ENCODE results near the gene PPM1H. TPM values are rescaled to one million over a fixed set of nuclear protein-coding genes. Genes with fewer than 3 reads are reported as not detected.
A peak's percentile ranks its signal among the peaks of the same experiment; 100 is the strongest.

The PPM1H gene
- polyA plus RNA-seq, 1 experiment = 2.3 TPM

DNA sequence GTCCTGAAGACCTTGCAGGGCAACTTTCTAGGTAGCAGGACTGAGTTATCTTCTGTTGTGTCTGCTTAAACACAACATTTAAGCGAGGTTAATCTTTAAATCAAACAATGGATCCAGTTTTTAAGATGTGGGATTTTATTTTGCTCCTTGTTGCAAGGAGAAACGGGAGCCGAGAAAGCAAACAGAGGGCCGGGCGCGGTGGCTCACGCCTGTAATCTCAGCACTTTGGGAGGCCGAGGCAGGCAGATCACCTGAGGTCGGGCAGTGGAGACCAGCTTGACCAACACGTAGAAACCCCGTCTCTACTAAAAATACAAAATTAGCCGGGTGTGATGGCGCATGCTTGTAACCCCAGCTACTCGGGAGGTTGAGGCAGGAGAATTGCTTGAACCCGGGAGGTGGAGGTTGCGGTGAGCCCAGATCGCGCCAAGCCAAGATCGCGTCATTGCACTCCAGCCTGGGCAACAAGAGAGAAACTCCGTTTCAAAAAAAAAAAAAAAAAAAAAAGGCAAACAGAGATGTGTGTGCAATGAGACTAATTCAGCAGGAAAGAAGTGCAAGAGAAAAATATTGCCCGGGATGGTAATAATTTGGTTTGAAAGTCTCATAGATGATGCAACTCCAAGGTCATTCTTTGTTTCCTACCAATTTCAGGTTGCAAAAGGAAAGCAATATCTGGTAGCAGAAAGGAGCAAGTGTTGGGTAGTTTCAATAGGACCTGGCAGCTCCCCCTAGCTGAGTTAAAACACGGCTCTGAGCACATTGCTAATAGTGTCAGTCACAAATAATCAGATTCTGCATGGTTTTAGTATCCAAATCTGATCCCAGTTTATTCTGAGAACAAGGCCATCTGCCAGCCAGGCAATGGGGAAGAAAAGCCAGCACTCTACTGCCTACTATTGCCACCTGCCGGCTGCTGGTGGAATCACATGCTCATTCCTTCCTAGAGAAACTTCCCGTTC is 141.4 kb downstream of the PPM1H start:
- DNase-seq (ENCODE audit: low read depth) = peak; percentile 59
- POLR2A ChIA-PET = interaction anchor here (0.6 to 0.7 kb wide), 2 partner anchors 192 to 1054 kb away, joined by 3 read pairs; no protein-coding TSS in a partner anchor
- TF ChIP-seq, protein P1, sequence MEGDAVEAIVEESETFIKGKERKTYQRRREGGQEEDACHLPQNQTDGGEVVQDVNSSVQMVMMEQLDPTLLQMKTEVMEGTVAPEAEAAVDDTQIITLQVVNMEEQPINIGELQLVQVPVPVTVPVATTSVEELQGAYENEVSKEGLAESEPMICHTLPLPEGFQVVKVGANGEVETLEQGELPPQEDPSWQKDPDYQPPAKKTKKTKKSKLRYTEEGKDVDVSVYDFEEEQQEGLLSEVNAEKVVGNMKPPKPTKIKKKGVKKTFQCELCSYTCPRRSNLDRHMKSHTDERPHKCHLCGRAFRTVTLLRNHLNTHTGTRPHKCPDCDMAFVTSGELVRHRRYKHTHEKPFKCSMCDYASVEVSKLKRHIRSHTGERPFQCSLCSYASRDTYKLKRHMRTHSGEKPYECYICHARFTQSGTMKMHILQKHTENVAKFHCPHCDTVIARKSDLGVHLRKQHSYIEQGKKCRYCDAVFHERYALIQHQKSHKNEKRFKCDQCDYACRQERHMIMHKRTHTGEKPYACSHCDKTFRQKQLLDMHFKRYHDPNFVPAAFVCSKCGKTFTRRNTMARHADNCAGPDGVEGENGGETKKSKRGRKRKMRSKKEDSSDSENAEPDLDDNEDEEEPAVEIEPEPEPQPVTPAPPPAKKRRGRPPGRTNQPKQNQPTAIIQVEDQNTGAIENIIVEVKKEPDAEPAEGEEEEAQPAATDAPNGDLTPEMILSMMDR (IDR thresholded peaks at IDR 0.05; ENCODE audit: insufficient read depth, low read depth, low read length) = peak; percentile 91
- Histone ChIP-seq H3K27me3 (ENCODE audit: control insufficient read depth, insufficient read depth, low read length) (no peaks in the 10 kb centered on the region), H3K36me3 (ENCODE audit: control insufficient read depth, insufficient read depth, low read length) (no peaks in the 10 kb centered on the region), H3K4me3 (ENCODE audit: low read depth, low read length) (no peak overlapping the region)
- CTCF ChIA-PET = interaction anchor here (0.5 to 9.4 kb wide), 40 partner anchors 8 to 357 kb away, joined by 3 to 179 read pairs (median 5); no protein-coding TSS in a partner anchor

DNA sequence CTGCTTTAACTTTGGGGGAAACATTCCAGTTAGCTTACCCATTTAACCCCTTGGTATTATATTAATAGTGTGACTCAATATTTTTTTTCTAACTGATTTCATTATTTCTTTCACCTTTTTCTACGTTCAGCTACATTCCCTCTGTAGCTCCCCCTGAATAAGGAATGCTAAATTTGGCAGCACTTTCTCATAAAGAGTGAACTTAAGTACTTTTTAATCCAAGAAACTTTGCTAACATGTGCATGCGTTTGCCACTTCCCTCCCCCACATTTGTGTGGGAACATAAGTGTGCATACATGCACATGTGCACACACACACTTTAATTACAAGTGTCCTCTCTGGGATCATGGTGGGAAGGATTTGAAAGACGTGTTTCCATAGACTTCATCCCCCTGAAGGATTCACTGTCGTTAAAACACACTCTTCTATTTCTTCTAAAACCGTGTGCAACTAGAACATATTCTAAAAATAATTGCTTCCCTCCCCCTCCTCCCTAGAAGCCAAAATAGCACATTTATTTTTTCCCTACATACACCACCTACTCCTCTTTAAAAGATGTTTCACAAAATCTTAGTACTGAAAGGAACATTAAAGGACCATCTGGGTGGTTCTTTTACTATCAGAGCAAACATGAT is 142.6 kb downstream of the PPM1H start:
- no peaks in the 10 kb centered on the region for H3K27me3 ChIP-seq (ENCODE audit: control insufficient read depth, insufficient read depth, low read length)
- no peaks in the 10 kb centered on the region for H3K36me3 ChIP-seq (ENCODE audit: control insufficient read depth, insufficient read depth, low read length)
- H3K4me3 ChIP-seq (ENCODE audit: low read depth, low read length) = no peak overlapping the region
- no peak for DNase-seq (ENCODE audit: low read depth)
- ChIA-PET CTCF (interaction anchor here (0.7 to 1.6 kb wide), 5 partner anchors 44 to 356 kb away, joined by 3 to 5 read pairs (median 4); no protein-coding TSS in a partner anchor), POLR2A (no interaction called here)
- TF ChIP-seq, protein P1 (IDR thresholded peaks at IDR 0.05; ENCODE audit: insufficient read depth, low read depth, low read length) = no peak

DNA sequence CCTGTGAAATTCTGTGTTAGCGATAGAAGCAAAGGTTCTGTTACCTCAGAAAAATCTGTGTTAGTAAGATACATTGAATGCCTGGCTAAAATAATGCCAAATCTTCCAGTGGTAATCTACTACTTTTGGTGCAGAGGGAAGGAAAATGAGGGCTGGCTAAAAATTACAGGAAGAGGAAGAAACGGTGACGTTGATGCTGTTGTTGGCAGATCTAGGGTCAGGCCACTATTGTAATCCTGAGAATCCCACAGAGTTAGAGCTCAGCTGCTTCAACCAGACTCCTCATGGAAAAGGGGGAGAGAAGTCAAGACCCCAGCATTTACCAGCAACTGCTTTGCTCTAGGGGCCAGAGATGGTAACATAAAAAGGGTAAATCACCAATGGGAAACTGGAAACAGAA is 145.1 kb downstream of the PPM1H start:
- H3K27me3 ChIP-seq (ENCODE audit: control insufficient read depth, insufficient read depth, low read length) = no peaks in the 10 kb centered on the region
- TF ChIP-seq, protein P1 (IDR thresholded peaks at IDR 0.05; ENCODE audit: insufficient read depth, low read depth, low read length) = no peak
- no peak overlapping the region for H3K4me3 ChIP-seq (ENCODE audit: low read depth, low read length)
- ChIA-PET CTCF (interaction anchor here (0.6 to 1.8 kb wide), 3 partner anchors 10 to 207 kb away, joined by 3 to 8 read pairs (median 5); no protein-coding TSS in a partner anchor), POLR2A (no interaction called here)
- no peaks in the 10 kb centered on the region for H3K36me3 ChIP-seq (ENCODE audit: control insufficient read depth, insufficient read depth, low read length)
- no peak for DNase-seq (ENCODE audit: low read depth)

DNA sequence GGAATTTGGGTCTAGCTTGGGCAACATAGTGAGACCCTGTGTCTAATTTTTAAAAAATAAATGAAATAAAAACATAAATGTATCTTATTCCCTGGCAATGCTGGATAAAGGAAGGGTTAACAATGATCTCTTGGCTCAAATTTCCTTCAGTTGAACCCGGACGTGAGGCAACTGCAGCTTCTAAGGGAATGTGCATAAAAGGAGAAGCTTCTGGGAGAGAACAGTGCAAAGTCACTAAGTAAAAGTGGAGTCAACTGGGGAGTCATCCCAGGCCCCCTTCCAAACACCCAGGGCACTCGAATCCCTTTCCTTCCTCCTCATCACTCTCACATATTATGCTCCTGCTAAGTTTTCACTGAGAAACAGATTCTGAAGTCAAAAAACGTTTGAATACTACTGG is 147.3 kb downstream of the PPM1H start:
- CTCF ChIA-PET = interaction anchor here (0.7 to 1.7 kb wide), 2 partner anchors 8 to 12 kb away, joined by 3 to 5 read pairs; no protein-coding TSS in a partner anchor
- no peak for DNase-seq (ENCODE audit: low read depth)
- TF ChIP-seq, protein P1 (IDR thresholded peaks at IDR 0.05; ENCODE audit: insufficient read depth, low read depth, low read length) = no peak
- no peaks in the 10 kb centered on the region for H3K27me3 ChIP-seq (ENCODE audit: control insufficient read depth, insufficient read depth, low read length)
- H3K36me3 ChIP-seq (ENCODE audit: control insufficient read depth, insufficient read depth, low read length) = no peaks in the 10 kb centered on the region
- H3K4me3 ChIP-seq (ENCODE audit: low read depth, low read length) = no peak overlapping the region
- POLR2A ChIA-PET = interaction anchor here (1.0 kb wide), 1 partner anchor 185 kb away, joined by 3 read pairs; no protein-coding TSS in a partner anchor

DNA sequence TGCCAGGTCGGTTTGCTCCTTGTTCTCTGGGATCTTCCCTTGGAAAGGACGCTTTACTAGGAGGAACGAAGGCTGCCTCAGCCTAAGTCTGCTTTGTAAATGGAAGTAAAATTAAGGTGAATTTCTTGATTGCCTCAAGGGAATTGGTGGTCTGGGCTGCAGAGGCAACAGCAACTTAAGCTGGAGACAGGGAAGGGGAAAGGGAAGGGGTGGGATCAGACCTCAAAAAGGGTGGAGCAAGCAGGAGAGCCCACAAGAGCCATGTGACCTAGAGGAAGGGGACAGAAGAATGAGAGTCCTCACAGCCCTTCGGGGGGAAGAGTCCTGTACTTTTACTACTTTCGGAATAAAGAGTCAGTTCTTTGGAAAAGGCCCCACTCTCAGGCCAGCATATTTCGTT is 147.9 kb downstream of the PPM1H start:
- TF ChIP-seq, protein P1 (IDR thresholded peaks at IDR 0.05; ENCODE audit: insufficient read depth, low read depth, low read length) = no peak
- Histone ChIP-seq H3K27me3 (ENCODE audit: control insufficient read depth, insufficient read depth, low read length) (no peaks in the 10 kb centered on the region), H3K36me3 (ENCODE audit: control insufficient read depth, insufficient read depth, low read length) (no peaks in the 10 kb centered on the region), H3K4me3 (ENCODE audit: low read depth, low read length) (no peak overlapping the region)
- CTCF ChIA-PET = interaction anchor here (0.7 kb wide), 1 partner anchor 9 kb away, joined by 3 read pairs; no protein-coding TSS in a partner anchor
- POLR2A ChIA-PET = interaction anchor here (1.0 kb wide), 1 partner anchor 184 kb away, joined by 3 read pairs; no protein-coding TSS in a partner anchor
- DNase-seq (ENCODE audit: low read depth) = no peak

Measured in BJ (cell line).